HCT116 (cell line): ENCODE measurements around the gene STAC. TPM values are rescaled to one million over a fixed set of nuclear protein-coding genes. Genes with fewer than 3 reads are reported as not detected.

Experiments
- ATAC-seq: fragments of 200-7000 bp; cut with Tn5 transposase; 2 replicates; pipeline ENCODE4 v1.9.1; 2020; ENCODE audit warnings: mild to moderate bottlenecking, moderate library complexity
- BruUV-seq: library from RNA; stranded (reverse); fragments of 400-500 nt; replicated peaks from 2 replicates; lab custom pipeline; 2021; lab: Mats Ljungman, UMichigan
- CTCF ChIA-PET: fragments of 300-600 bp; sonication (Branson Sonifier 250); formaldehyde crosslinking; loops from one replicate; lab custom pipeline; 2021; ENCODE audit warnings: antibody characterized with exemption; lab: Charles Lee
- POLR2A ChIA-PET: fragments of 300-600, 350-600 bp; sonication (Branson Sonifier 250); formaldehyde crosslinking; loops from one replicate; lab custom pipeline; 2021; ENCODE audit warnings: antibody characterized with exemption; lab: Charles Lee
- RAD21 ChIA-PET, 2 experiments: fragments of 300-600 bp; sonication (Branson Sonifier 250); formaldehyde crosslinking; loops; one replicate each; lab custom pipeline; 2023; ENCODE audit warnings: low total read pairs in 2 of 2; ENCODE audit not compliant: uncharacterized antibody in 2 of 2, unreplicated experiment in 2 of 2, low non-redundant PET in 1 of 2; lab: Charles Lee
- DNase-seq: peaks from one replicate; pipeline ENCODE4 v3.0.0-alpha.2; 2010; ENCODE audit warnings: low read depth, low spot score
- H2AFZ ChIP-seq: fragments of 200-600 bp; shearing (Covaris generic), sonication (generic); 2 replicates; pipeline ENCODE4 v1.6.1; 2017; ENCODE audit warnings: low read depth, mixed run types, mixed read lengths, antibody characterized with exemption, low read length; ENCODE audit not compliant: poor library complexity, severe bottlenecking
- H3K27ac ChIP-seq: 2 replicates; pipeline ENCODE4 v1.5.1; 2012; ENCODE audit warnings: low read depth, low read length
- H3K27me3 ChIP-seq: fragments of 200-600 bp; sonication (generic); 2 replicates; pipeline ENCODE4 v1.6.1; 2016; ENCODE audit warnings: mixed run types, low read length, mixed read lengths; ENCODE audit not compliant: insufficient read depth
- H3K36me3 ChIP-seq, 2 experiments: fragments of 200-500 bp in 1 of 2; fragments of 200-600 bp in 1 of 2; sonication (Bioruptor generic) in 1 of 2; sonication (generic) in 1 of 2; 2 replicates each; pipeline versions ENCODE4 v1.5.1 to v1.6.1; 2014 to 2016; ENCODE audit warnings: low read length in 2 of 2, inconsistent platforms in 1 of 2, mixed read lengths in 1 of 2, mixed run types in 1 of 2; ENCODE audit not compliant: insufficient read depth in 2 of 2, control insufficient read depth in 1 of 2
- H3K4me1 ChIP-seq, 2 experiments: fragments of 200-600 bp in 1 of 2; sonication (generic) in 1 of 2; 2 replicates each; pipeline versions ENCODE4 v1.5.1 to v1.6.1; 2012 to 2017; ENCODE audit warnings: low read length in 2 of 2, inconsistent platforms in 1 of 2, mild to moderate bottlenecking in 1 of 2, mixed read lengths in 1 of 2, mixed run types in 1 of 2, moderate library complexity in 1 of 2; ENCODE audit not compliant: insufficient read depth in 2 of 2, control insufficient read depth in 1 of 2
- H3K4me2 ChIP-seq: fragments of 200-600 bp; sonication (generic); 2 replicates; pipeline ENCODE4 v1.6.1; 2017; ENCODE audit warnings: mixed run types, low read length, mixed read lengths
- H3K4me3 ChIP-seq, 2 experiments: fragments of 200-600 bp in 1 of 2; sonication (generic) in 1 of 2; replicated peaks in 1 of 2; 2 replicates each; pipeline ENCODE4 v1.5.1; 2011 to 2016; ENCODE audit warnings: low read length in 2 of 2, control low read depth in 1 of 2, low read depth in 1 of 2, mild to moderate bottlenecking in 1 of 2, mixed read lengths in 1 of 2, mixed run types in 1 of 2
- H3K79me2 ChIP-seq: fragments of 200-600 bp; sonication (generic); 2 replicates; pipeline ENCODE4 v1.6.1; 2017; ENCODE audit warnings: mild to moderate bottlenecking, mixed run types, low read length, moderate library complexity, mixed read lengths; ENCODE audit not compliant: insufficient read depth
- H3K9ac ChIP-seq: fragments of 200-600 bp; sonication (generic); 2 replicates; pipeline ENCODE4 v1.6.1; 2016; ENCODE audit warnings: low read length, mixed read lengths
- H3K9me2 ChIP-seq: fragments of 200-600 bp; sonication (generic), shearing (Covaris generic); 2 replicates; pipeline ENCODE4 v1.6.1; 2017; ENCODE audit warnings: mixed run types, mild to moderate bottlenecking, moderate library complexity; ENCODE audit not compliant: insufficient read depth
- H3K9me3 ChIP-seq, 2 experiments: fragments of 200-500 bp in 1 of 2; fragments of 200-600 bp in 1 of 2; sonication (Bioruptor generic) in 1 of 2; sonication (generic) in 1 of 2; 2 replicates each; pipeline ENCODE4 v1.6.1; 2014 to 2017; ENCODE audit warnings: low read length in 2 of 2, mixed read lengths in 2 of 2, inconsistent platforms in 1 of 2, low read depth in 1 of 2, mild to moderate bottlenecking in 1 of 2, mixed run types in 1 of 2, moderate library complexity in 1 of 2; ENCODE audit not compliant: control insufficient read depth in 1 of 2, insufficient read depth in 1 of 2
- H4K20me1 ChIP-seq: fragments of 200-600 bp; sonication (generic), shearing (Covaris generic); 2 replicates; pipeline ENCODE4 v1.6.1; 2017; ENCODE audit warnings: mixed run types, mild to moderate bottlenecking, moderate library complexity; ENCODE audit not compliant: insufficient read depth
- CBX3 ChIP-seq: IDR thresholded peaks from 2 replicates; pipeline ENCODE4 v1.6.1; 2012; ENCODE audit warnings: low read depth
- CEBPB ChIP-seq: IDR thresholded peaks from 2 replicates; pipeline ENCODE4 v1.6.1; 2012; ENCODE audit warnings: low read depth
- ELF1 ChIP-seq: IDR thresholded peaks from 2 replicates; pipeline ENCODE4 v1.6.1; 2012; ENCODE audit warnings: low read depth, borderline replicate concordance
- EZH2 ChIP-seq: fragments of 200-600 bp; sonication (generic); IDR thresholded peaks from 2 replicates; pipeline ENCODE4 v1.6.1; 2017; ENCODE audit warnings: antibody characterized with exemption, mixed run types
- EZH2phosphoT487 ChIP-seq: fragments of 200-600 bp; IDR thresholded peaks from 2 replicates; pipeline ENCODE4 v1.6.1; 2018; ENCODE audit warnings: antibody characterized with exemption, borderline replicate concordance
- JUND ChIP-seq: IDR thresholded peaks from 2 replicates; pipeline ENCODE4 v1.6.1; 2012
- POLR2A ChIP-seq: IDR thresholded peaks from 2 replicates; pipeline ENCODE4 v1.7.0; 2011; ENCODE audit warnings: borderline replicate concordance; ENCODE audit not compliant: insufficient read depth, insufficient read length; ENCODE audit errors: extremely low read depth
- POLR2AphosphoS5 ChIP-seq: IDR thresholded peaks from 2 replicates; pipeline ENCODE4 v1.6.1; 2011; ENCODE audit warnings: mild to moderate bottlenecking, low read depth, low read length, moderate library complexity
- RAD21 ChIP-seq: IDR thresholded peaks from 2 replicates; pipeline ENCODE4 v1.6.1; 2012; ENCODE audit warnings: low read depth, mild to moderate bottlenecking
- SRF ChIP-seq: IDR thresholded peaks from 2 replicates; pipeline ENCODE4 v1.6.1; 2012; ENCODE audit warnings: low read depth
- TCF7L2 ChIP-seq: IDR thresholded peaks from 2 replicates; pipeline ENCODE4 v1.7.0; 2011; ENCODE audit warnings: borderline replicate concordance, inconsistent platforms; ENCODE audit not compliant: insufficient read depth, insufficient read length; ENCODE audit errors: extremely low read depth
- ZFX ChIP-seq: fragments of 450-650 bp; IDR thresholded peaks from 2 replicates; pipeline ENCODE4 v1.6.1; 2017
- ZNF274 ChIP-seq: fragments of 200-500 bp; sonication (Bioruptor generic); IDR thresholded peaks from 2 replicates; pipeline ENCODE4 v1.6.1; 2014; ENCODE audit warnings: mild to moderate bottlenecking, low read depth, low read length, inconsistent platforms
- intact Hi-C: fragments of 100-400 bp; cut with micrococcal nuclease; formaldehyde crosslinking; loops from 2 replicates; pipeline ENCODE4 v1.10.0; 2022
- total RNA-seq: library from RNA; stranded (reverse); gene quantifications from one replicate; pipeline ENCODE4 v1.2.1, GENCODE V29; 2021; ENCODE audit not compliant: unreplicated experiment
- TF ChIP-seq, protein P1 (sequence below): IDR thresholded peaks from 2 replicates; pipeline ENCODE4 v1.6.1; 2012; ENCODE audit warnings: low read depth
- TF ChIP-seq, protein P2 (sequence below): IDR thresholded peaks from 2 replicates; pipeline ENCODE4 v1.6.1; 2012
- TF ChIP-seq, protein P3 (sequence below): IDR thresholded peaks from 2 replicates; pipeline ENCODE4 v1.6.1; 2011; ENCODE audit warnings: mild to moderate bottlenecking, low read length, moderate library complexity; ENCODE audit not compliant: insufficient replicate concordance; ENCODE audit errors: extremely low read depth

Gene STAC
- total RNA-seq, 1 experiment from 2014 or later = not detected

- ChIA-PET RAD21 (no interaction called here), CTCF (no interaction called here), POLR2A (no interaction called here)
- H3K79me2 ChIP-seq = no peaks in the 10 kb centered on the region
- H3K4me1 ChIP-seq = no peaks in the 10 kb centered on the region
- TF ChIP-seq ELF1 = no peak
- TF ChIP-seq POLR2A = no peak
- no TSS peak for BruUV-seq
- H3K4me2 ChIP-seq = no peak overlapping the region
- no peaks in the 10 kb centered on the region for H3K9me3 ChIP-seq
- H3K9me2 ChIP-seq = no peaks in the 10 kb centered on the region
- ATAC-seq = no peak
- DNase-seq = no peak
- H3K4me3 ChIP-seq = no peak overlapping the region
- H3K27me3 ChIP-seq = no peaks in the 10 kb centered on the region
- intact Hi-C loops = no loop called here
- no peak overlapping the region for H3K9ac ChIP-seq
- H3K36me3 ChIP-seq = no peaks in the 10 kb centered on the region
- no peak overlapping the region for H2AFZ ChIP-seq
- H4K20me1 ChIP-seq = no peaks in the 10 kb centered on the region
- H3K27ac ChIP-seq = no peak overlapping the region
Observed at GRCh38 chr3:36381311-36381956, 1.1 kb downstream of the STAC start.

GRCh38 chr3:36393563-36393962 lies 13.3 kb downstream of the STAC start:
- Histone ChIP-seq H3K79me2 (no peaks in the 10 kb centered on the region), H2AFZ (no peak overlapping the region), H3K27ac (no peak overlapping the region), H4K20me1 (no peaks in the 10 kb centered on the region), H3K9me3 (no peaks in the 10 kb centered on the region), H3K36me3 (no peaks in the 10 kb centered on the region), H3K4me1 (no peaks in the 10 kb centered on the region), H3K4me2 (no peak overlapping the region), H3K9me2 (no peaks in the 10 kb centered on the region), H3K4me3 (no peak overlapping the region), H3K27me3 (no peaks in the 10 kb centered on the region), H3K9ac (no peak overlapping the region)
- RAD21 ChIA-PET = no interaction called here
- no TSS peak for BruUV-seq
- POLR2A ChIA-PET = no interaction called here
- ATAC-seq (no peak), DNase-seq (no peak)
- CTCF ChIA-PET = no interaction called here
- intact Hi-C loops = no loop called here
- no peak for TF ChIP-seq ZNF274
- TF ChIP-seq, protein P1, sequence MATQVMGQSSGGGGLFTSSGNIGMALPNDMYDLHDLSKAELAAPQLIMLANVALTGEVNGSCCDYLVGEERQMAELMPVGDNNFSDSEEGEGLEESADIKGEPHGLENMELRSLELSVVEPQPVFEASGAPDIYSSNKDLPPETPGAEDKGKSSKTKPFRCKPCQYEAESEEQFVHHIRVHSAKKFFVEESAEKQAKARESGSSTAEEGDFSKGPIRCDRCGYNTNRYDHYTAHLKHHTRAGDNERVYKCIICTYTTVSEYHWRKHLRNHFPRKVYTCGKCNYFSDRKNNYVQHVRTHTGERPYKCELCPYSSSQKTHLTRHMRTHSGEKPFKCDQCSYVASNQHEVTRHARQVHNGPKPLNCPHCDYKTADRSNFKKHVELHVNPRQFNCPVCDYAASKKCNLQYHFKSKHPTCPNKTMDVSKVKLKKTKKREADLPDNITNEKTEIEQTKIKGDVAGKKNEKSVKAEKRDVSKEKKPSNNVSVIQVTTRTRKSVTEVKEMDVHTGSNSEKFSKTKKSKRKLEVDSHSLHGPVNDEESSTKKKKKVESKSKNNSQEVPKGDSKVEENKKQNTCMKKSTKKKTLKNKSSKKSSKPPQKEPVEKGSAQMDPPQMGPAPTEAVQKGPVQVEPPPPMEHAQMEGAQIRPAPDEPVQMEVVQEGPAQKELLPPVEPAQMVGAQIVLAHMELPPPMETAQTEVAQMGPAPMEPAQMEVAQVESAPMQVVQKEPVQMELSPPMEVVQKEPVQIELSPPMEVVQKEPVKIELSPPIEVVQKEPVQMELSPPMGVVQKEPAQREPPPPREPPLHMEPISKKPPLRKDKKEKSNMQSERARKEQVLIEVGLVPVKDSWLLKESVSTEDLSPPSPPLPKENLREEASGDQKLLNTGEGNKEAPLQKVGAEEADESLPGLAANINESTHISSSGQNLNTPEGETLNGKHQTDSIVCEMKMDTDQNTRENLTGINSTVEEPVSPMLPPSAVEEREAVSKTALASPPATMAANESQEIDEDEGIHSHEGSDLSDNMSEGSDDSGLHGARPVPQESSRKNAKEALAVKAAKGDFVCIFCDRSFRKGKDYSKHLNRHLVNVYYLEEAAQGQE = no peak
- no peak for TF ChIP-seq EZH2
- no peak for TF ChIP-seq CEBPB
- TF ChIP-seq, protein P2, sequence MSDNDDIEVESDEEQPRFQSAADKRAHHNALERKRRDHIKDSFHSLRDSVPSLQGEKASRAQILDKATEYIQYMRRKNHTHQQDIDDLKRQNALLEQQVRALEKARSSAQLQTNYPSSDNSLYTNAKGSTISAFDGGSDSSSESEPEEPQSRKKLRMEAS = no peak
- TF ChIP-seq ZFX = no peak
- no peak for TF ChIP-seq JUND
- TF ChIP-seq, protein P3, sequence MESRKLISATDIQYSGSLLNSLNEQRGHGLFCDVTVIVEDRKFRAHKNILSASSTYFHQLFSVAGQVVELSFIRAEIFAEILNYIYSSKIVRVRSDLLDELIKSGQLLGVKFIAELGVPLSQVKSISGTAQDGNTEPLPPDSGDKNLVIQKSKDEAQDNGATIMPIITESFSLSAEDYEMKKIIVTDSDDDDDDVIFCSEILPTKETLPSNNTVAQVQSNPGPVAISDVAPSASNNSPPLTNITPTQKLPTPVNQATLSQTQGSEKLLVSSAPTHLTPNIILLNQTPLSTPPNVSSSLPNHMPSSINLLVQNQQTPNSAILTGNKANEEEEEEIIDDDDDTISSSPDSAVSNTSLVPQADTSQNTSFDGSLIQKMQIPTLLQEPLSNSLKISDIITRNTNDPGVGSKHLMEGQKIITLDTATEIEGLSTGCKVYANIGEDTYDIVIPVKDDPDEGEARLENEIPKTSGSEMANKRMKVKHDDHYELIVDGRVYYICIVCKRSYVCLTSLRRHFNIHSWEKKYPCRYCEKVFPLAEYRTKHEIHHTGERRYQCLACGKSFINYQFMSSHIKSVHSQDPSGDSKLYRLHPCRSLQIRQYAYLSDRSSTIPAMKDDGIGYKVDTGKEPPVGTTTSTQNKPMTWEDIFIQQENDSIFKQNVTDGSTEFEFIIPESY = no peak
- no peak for TF ChIP-seq RAD21
- TF ChIP-seq SRF = no peak
- TF ChIP-seq CBX3 = no peak
- no peak for TF ChIP-seq EZH2phosphoT487
- TF ChIP-seq ELF1 = no peak
- no peak for TF ChIP-seq POLR2A
- TF ChIP-seq POLR2AphosphoS5 = no peak
- no peak for TF ChIP-seq TCF7L2
